Erythroblast (primary cell): ENCODE data around the gene WDR12.
"Not testable (repeated sequence)": the region's sequence is repeated elsewhere in the genome, so short reads cannot be mapped to it uniquely, and the experiment has no call there.

Experiments
- DNase-seq, 2 experiments: peaks; one replicate each; lab custom pipeline; 2025; lab: John Stamatoyannopoulos, UW
- GATA1 ChIP-seq: IDR thresholded peaks from 2 replicates; pipeline ENCODE4 v1.6.1; 2011; ENCODE audit warnings: low read depth, mild to moderate bottlenecking, control low read depth, low read length, moderate library complexity
- POLR2A ChIP-seq: IDR thresholded peaks from 2 replicates; pipeline ENCODE4 v1.6.1; 2011; ENCODE audit warnings: mild to moderate bottlenecking, low read length

Gene WDR12

DNA sequence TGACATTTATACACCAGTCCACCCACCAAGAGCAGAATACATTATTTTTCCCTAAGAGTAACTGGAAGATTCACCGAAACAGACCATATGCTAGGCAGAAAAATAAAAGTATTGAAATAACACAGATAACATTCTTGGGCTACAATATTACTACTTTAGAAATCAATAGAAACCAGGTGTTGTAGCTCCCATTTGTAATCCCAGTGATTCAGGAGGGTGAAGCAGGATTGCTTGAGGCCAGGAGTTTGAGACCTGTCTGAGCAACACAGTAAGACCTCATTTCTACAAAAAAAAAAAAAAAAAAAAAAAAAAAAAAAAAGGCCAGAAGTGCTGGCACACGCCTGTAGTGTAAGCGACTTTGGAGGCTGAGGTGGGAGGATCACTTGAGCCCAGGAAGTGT lies 49.5 kb downstream of the WDR12 start:
- no peak for DNase-seq
- no peak for TF ChIP-seq GATA1
- TF ChIP-seq POLR2A: no peak

GRCh38 chr2:202858601-202859000 lies 52.9 kb downstream of the WDR12 start:
- TF ChIP-seq GATA1: no peak
- TF ChIP-seq POLR2A: no peak
- DNase-seq: no peak

- not testable (repeated sequence) for DNase-seq
Measured at GRCh38 chr2:202849343-202849742, 62.1 kb downstream of the WDR12 start.

GRCh38 chr2:202848813-202849212 lies 62.7 kb downstream of the WDR12 start:
- TF ChIP-seq POLR2A (no peak), GATA1 (no peak)
- peak; percentile 16 to 21 for DNase-seq

DNA sequence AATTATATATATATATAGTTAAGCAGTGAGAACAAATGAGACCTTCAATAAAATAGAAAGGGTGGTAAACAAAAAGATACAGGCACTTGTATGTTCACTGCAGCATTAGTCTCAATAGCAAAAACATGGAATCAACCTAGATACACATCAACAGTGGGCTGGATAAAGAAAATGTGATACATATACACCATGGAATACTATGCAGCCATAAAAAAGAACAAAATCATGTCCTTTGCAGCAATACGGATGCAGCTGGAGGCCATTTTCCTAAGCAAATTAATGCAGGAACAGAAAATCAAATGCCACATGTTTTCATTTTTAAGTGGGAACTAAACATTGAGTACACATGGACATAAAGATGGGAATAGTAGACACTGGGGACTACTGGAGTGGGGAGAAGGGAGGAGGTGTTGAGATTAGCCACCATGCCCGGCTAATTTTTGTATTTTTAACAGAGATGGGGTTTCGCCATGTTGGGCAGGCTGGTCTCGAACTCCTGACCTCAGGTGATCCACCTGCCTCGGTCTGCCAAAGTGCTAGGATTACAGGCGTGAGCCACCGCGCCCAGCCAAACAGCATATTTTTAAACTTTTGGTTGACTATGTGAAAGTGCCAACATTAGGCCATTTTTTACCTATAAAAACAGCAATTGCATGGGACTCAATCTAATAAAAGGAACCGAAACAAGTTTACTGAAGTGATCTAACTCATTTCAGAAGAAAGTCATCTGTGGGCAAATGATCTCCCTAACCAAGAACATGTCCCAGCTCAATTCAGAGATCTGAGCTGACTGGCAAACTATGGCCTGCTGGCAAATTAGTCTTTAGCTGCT lies 63.6 kb downstream of the WDR12 start:
- TF ChIP-seq GATA1 (no peak), POLR2A (no peak)
- DNase-seq: no peak

GRCh38 chr2:202844656-202845055 lies 66.8 kb downstream of the WDR12 start:
- DNase-seq: no peak
- TF ChIP-seq GATA1 (no peak), POLR2A (no peak)

GRCh38 chr2:202842690-202843089 lies 68.8 kb downstream of the WDR12 start:
- no peak for DNase-seq
- TF ChIP-seq GATA1: no peak
- TF ChIP-seq POLR2A: no peak

GRCh38 chr2:202841090-202841867 lies 70.2 kb downstream of the WDR12 start:
- TF ChIP-seq GATA1 (no peak), POLR2A (no peak)
- DNase-seq: peak in 1 of 2 experiments; percentile 8

GRCh38 chr2:202831242-202832220 lies 79.9 kb downstream of the WDR12 start:
- DNase-seq: peak; percentile 57 to 71
- TF ChIP-seq POLR2A (no peak), GATA1 (no peak)

DNA sequence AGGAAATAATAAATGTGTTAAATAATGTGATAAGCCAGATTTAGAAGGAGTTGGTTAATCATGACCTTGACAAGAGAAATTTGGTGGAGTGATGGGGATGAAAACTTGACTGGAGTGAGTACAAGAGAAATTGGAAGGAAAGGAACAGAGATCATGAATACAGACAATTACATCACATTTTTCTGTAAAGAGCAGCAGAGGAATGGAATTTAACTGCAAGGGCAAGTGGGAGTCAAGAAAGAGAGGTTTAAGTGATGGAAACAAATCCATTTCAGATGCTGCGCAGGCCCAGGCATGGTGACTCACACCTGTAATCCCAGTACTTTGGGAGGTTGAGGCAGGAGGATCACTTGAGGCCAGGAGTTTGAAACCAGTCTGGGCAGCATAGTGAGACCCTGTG lies 86.6 kb downstream of the WDR12 start:
- TF ChIP-seq GATA1 (no peak), POLR2A (no peak)
- DNase-seq: no peak
